Measurements from ENCODE around the gene ZDHHC11.
"Not testable (repeated sequence)": the region's sequence is repeated elsewhere in the genome, so short reads cannot be mapped to it uniquely, and the experiment has no call there.

GRCh38 chr5:847212-847611, 3.6 kb downstream of the ZDHHC11 start:
- not testable (repeated sequence) for TF ChIP-seq POLR2AphosphoS5 (IDR thresholded peaks at IDR 0.05; ENCODE audit: low read depth); REST (IDR thresholded peaks at IDR 0.05; ENCODE audit: insufficient replicate concordance, low read depth)
- TF ChIP-seq, protein P1, sequence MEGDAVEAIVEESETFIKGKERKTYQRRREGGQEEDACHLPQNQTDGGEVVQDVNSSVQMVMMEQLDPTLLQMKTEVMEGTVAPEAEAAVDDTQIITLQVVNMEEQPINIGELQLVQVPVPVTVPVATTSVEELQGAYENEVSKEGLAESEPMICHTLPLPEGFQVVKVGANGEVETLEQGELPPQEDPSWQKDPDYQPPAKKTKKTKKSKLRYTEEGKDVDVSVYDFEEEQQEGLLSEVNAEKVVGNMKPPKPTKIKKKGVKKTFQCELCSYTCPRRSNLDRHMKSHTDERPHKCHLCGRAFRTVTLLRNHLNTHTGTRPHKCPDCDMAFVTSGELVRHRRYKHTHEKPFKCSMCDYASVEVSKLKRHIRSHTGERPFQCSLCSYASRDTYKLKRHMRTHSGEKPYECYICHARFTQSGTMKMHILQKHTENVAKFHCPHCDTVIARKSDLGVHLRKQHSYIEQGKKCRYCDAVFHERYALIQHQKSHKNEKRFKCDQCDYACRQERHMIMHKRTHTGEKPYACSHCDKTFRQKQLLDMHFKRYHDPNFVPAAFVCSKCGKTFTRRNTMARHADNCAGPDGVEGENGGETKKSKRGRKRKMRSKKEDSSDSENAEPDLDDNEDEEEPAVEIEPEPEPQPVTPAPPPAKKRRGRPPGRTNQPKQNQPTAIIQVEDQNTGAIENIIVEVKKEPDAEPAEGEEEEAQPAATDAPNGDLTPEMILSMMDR (IDR thresholded peaks at IDR 0.05; ENCODE audit: insufficient read depth, low read length), result not testable (repeated sequence)
